Measurements from ENCODE around the gene CCM2.

The CCM2 gene

GRCh38 chr7:45074528-45075354 lies 74.7 kb downstream of the CCM2 start:
- Histone ChIP-seq H4K20me1 (peaks cover 23 to 88% (median 73%) of the 10 kb centered on the region in 11 experiments; a peak in 20 of 22 replicates), H3K9ac (0 out of 22 replicates have a peak overlapping the region, but pooled peaks of 1 of the 11 experiments have one; percentile 0), H3K4me1 (peaks cover 0 to 19% (median 8%) of the 10 kb centered on the region in 10 experiments; a peak in 10 of 20 replicates), H3K9me3 (replicated peaks in 1 of 11) (no peaks in the 10 kb centered on the region), H3K4me3 (no peak overlapping the region), H3K27me3 (no peaks in the 10 kb centered on the region), H3K36me3 (peaks cover 79 to 88% (median 81%) of the 10 kb centered on the region in 11 experiments), H3K27ac (peak overlapping the region in 1 of 11 experiments; percentile 7; a peak in 1 of 22 replicates), H3K4me2 (no peak overlapping the region)
- TF ChIP-seq Cebpa-rat (IDR thresholded peaks at IDR 0.05), result no peak

- Histone ChIP-seq H3K36me3 (peaks cover 73 to 82% (median 75%) of the 10 kb centered on the region in 11 experiments), H3K9me3 (replicated peaks in 1 of 11) (no peaks in the 10 kb centered on the region), H3K4me1 (peaks cover 0 to 25% (median 8%) of the 10 kb centered on the region in 10 experiments; a peak in 12 of 20 replicates), H3K27ac (peak overlapping the region in 1 of 11 experiments; percentile 7; a peak in 1 of 22 replicates), H3K27me3 (no peaks in the 10 kb centered on the region), H3K9ac (0 out of 22 replicates have a peak overlapping the region, but pooled peaks of 1 of the 11 experiments have one; percentile 0), H4K20me1 (peaks cover 23 to 88% (median 67%) of the 10 kb centered on the region in 11 experiments; a peak in 20 of 22 replicates), H3K4me3 (no peak overlapping the region), H3K4me2 (no peak overlapping the region)
- no peak for TF ChIP-seq Cebpa-rat (IDR thresholded peaks at IDR 0.05)
These were observed 75.3 kb downstream of the CCM2 start for GRCh38 chr7:45075355-45075644.

- Histone ChIP-seq H3K4me3 (no peak overlapping the region), H3K4me1 (peaks cover 0 to 30% (median 12%) of the 10 kb centered on the region in 10 experiments; a peak in 12 of 20 replicates), H3K9ac (peak overlapping the region in 1 of 11 experiments; percentile 32; a peak in 1 of 22 replicates), H4K20me1 (peaks cover 23 to 89% (median 59%) of the 10 kb centered on the region in 11 experiments; a peak in 20 of 22 replicates), H3K4me2 (no peak overlapping the region), H3K27me3 (no peaks in the 10 kb centered on the region), H3K36me3 (peaks cover 65 to 74% (median 67%) of the 10 kb centered on the region in 11 experiments), H3K27ac (no peak overlapping the region), H3K9me3 (replicated peaks in 1 of 11) (no peaks in the 10 kb centered on the region)
- TF ChIP-seq Cebpa-rat (IDR thresholded peaks at IDR 0.05), result no peak
These were observed 76.1 kb downstream of the CCM2 start for GRCh38 chr7:45075871-45076796.

GRCh38 chr7:45076946-45077345 lies 76.9 kb downstream of the CCM2 start:
- H3K9me3 ChIP-seq (replicated peaks in 1 of 11), result no peaks in the 10 kb centered on the region
- no peak for TF ChIP-seq Cebpa-rat (IDR thresholded peaks at IDR 0.05)
- H3K36me3 ChIP-seq, result peaks cover 57 to 66% (median 59%) of the 10 kb centered on the region in 11 experiments
- H3K4me2 ChIP-seq, result no peak overlapping the region
- no peak overlapping the region for H3K9ac ChIP-seq
- no peaks in the 10 kb centered on the region for H3K27me3 ChIP-seq
- peaks cover 19 to 83% (median 51%) of the 10 kb centered on the region in 11 experiments; a peak in 20 of 22 replicates for H4K20me1 ChIP-seq
- no peak overlapping the region for H3K4me3 ChIP-seq
- peaks cover 0 to 28% (median 11%) of the 10 kb centered on the region in 10 experiments; a peak in 15 of 20 replicates for H3K4me1 ChIP-seq
- H3K27ac ChIP-seq, result peak overlapping the region in 1 of 11 experiments; percentile 36; a peak in 1 of 22 replicates

- no peaks in the 10 kb centered on the region for H3K27me3 ChIP-seq
- peaks cover 51 to 60% (median 53%) of the 10 kb centered on the region in 11 experiments for H3K36me3 ChIP-seq
These were observed 77.6 kb downstream of the CCM2 start for GRCh38 chr7:45077579-45077978.

GRCh38 chr7:45078125-45078681 lies 78.2 kb downstream of the CCM2 start:
- Histone ChIP-seq H3K36me3 (peaks cover 45 to 53% (median 46%) of the 10 kb centered on the region in 11 experiments), H3K4me2 (no peak overlapping the region; a peak in 1 of 22 replicates), H3K27ac (no peak overlapping the region), H4K20me1 (peaks cover 19 to 71% (median 38%) of the 10 kb centered on the region in 11 experiments; a peak in 20 of 22 replicates), H3K9ac (no peak overlapping the region; a peak in 1 of 22 replicates), H3K4me1 (peaks cover 0 to 26% (median 14%) of the 10 kb centered on the region in 10 experiments; a peak in 15 of 20 replicates), H3K4me3 (no peak overlapping the region), H3K27me3 (no peaks in the 10 kb centered on the region), H3K9me3 (replicated peaks in 1 of 11) (no peaks in the 10 kb centered on the region)
- no peak for TF ChIP-seq Cebpa-rat (IDR thresholded peaks at IDR 0.05)

More at GRCh38 chr7:45077579-45077978, 77.6 kb downstream of the CCM2 start:
- no peak overlapping the region for H3K4me2 ChIP-seq
- no peak overlapping the region for H3K4me3 ChIP-seq
- peaks cover 19 to 77% (median 45%) of the 10 kb centered on the region in 11 experiments; a peak in 20 of 22 replicates for H4K20me1 ChIP-seq
- 0 out of 22 replicates have a peak overlapping the region, but pooled peaks of 1 of the 11 experiments have one; percentile 21 for H3K27ac ChIP-seq
- H3K9me3 ChIP-seq (replicated peaks in 1 of 11), result no peaks in the 10 kb centered on the region
- no peak for TF ChIP-seq Cebpa-rat (IDR thresholded peaks at IDR 0.05)
- no peak overlapping the region; a peak in 1 of 22 replicates for H3K9ac ChIP-seq
- peaks cover 0 to 26% (median 14%) of the 10 kb centered on the region in 10 experiments; a peak in 15 of 20 replicates for H3K4me1 ChIP-seq

- Histone ChIP-seq H3K27ac (no peak overlapping the region), H3K27me3 (no peaks in the 10 kb centered on the region), H3K36me3 (peaks cover 23 to 31% (median 24%) of the 10 kb centered on the region in 11 experiments), H4K20me1 (peaks cover 10 to 48% (median 17%) of the 10 kb centered on the region in 11 experiments; a peak in 17 of 22 replicates), H3K4me2 (peak overlapping the region in 4 of 11 experiments; percentile 1 to 50 (median 43); a peak in 6 of 22 replicates), H3K4me1 (peaks cover 0 to 26% (median 16%) of the 10 kb centered on the region in 10 experiments; a peak in 15 of 20 replicates), H3K9ac (no peak overlapping the region), H3K4me3 (no peak overlapping the region), H3K9me3 (replicated peaks in 1 of 11) (no peaks in the 10 kb centered on the region)
- TF ChIP-seq Cebpa-rat (IDR thresholded peaks at IDR 0.05), result no peak
These were observed 80.4 kb downstream of the CCM2 start for GRCh38 chr7:45080265-45080957.

Measured in BLaER1 treated with 17β-estradiol and CSF1 and Interleukin-3, amounts not matched to agents 10 nM and 100 nM (cell line).